ENCODE data around the gene LANCL2.

Gene LANCL2

GRCh38 chr7:55436457-55436856 is 71.3 kb downstream of the LANCL2 start:
- DNase-seq (ENCODE audit: low read depth in 3 of 3, low spot score in 1 of 3): no peak

GRCh38 chr7:55437375-55437774 is 72.2 kb downstream of the LANCL2 start:
- no peak for DNase-seq (ENCODE audit: low read depth in 3 of 3, low spot score in 1 of 3)

- no peak for DNase-seq (ENCODE audit: low read depth in 3 of 3, low spot score in 1 of 3)
Observed at GRCh38 chr7:55438085-55438756, 73.1 kb downstream of the LANCL2 start.

GRCh38 chr7:55438757-55439525 is 73.8 kb downstream of the LANCL2 start:
- no peak for DNase-seq (ENCODE audit: low read depth in 3 of 3, low spot score in 1 of 3)

- no peak for DNase-seq (ENCODE audit: low read depth in 3 of 3, low spot score in 1 of 3)
Observed at GRCh38 chr7:55439627-55440026, 74.5 kb downstream of the LANCL2 start.

GRCh38 chr7:55440040-55440690 is 75.0 kb downstream of the LANCL2 start:
- no peak for DNase-seq (ENCODE audit: low read depth in 3 of 3, low spot score in 1 of 3)

GRCh38 chr7:55441002-55441401 is 75.9 kb downstream of the LANCL2 start:
- DNase-seq (ENCODE audit: low read depth in 3 of 3, low spot score in 1 of 3): no peak

GRCh38 chr7:55441774-55442522 is 76.8 kb downstream of the LANCL2 start:
- DNase-seq (ENCODE audit: low read depth in 3 of 3, low spot score in 1 of 3): no peak

- DNase-seq (ENCODE audit: low read depth in 3 of 3, low spot score in 1 of 3): no peak
Observed at GRCh38 chr7:55444786-55445185, 79.6 kb downstream of the LANCL2 start.

GRCh38 chr7:55448526-55448925 is 83.4 kb downstream of the LANCL2 start:
- no peak for DNase-seq (ENCODE audit: low read depth in 3 of 3, low spot score in 1 of 3)

- no peak for DNase-seq (ENCODE audit: low read depth in 3 of 3, low spot score in 1 of 3)
Observed at GRCh38 chr7:55449205-55449991, 84.3 kb downstream of the LANCL2 start.

- DNase-seq (ENCODE audit: low read depth in 3 of 3, low spot score in 1 of 3): no peak
Observed at GRCh38 chr7:55449992-55450535, 84.9 kb downstream of the LANCL2 start.

GRCh38 chr7:55452971-55453370 is 87.8 kb downstream of the LANCL2 start:
- no peak for DNase-seq (ENCODE audit: low read depth in 3 of 3, low spot score in 1 of 3)

GRCh38 chr7:55457801-55458200 is 92.7 kb downstream of the LANCL2 start:
- no peak for DNase-seq (ENCODE audit: low read depth in 3 of 3, low spot score in 1 of 3)

- no peak for DNase-seq (ENCODE audit: low read depth in 3 of 3, low spot score in 1 of 3)
Observed at GRCh38 chr7:55458351-55458750, 93.2 kb downstream of the LANCL2 start.

GRCh38 chr7:55463686-55464262 is 98.6 kb downstream of the LANCL2 start:
- no peak for DNase-seq (ENCODE audit: low read depth in 3 of 3, low spot score in 1 of 3)

- DNase-seq (ENCODE audit: low read depth in 3 of 3, low spot score in 1 of 3): no peak
Observed at GRCh38 chr7:55464422-55464821, 99.3 kb downstream of the LANCL2 start.

- DNase-seq (ENCODE audit: low read depth in 3 of 3, low spot score in 1 of 3): no peak
Observed at GRCh38 chr7:55465691-55466090, 100.6 kb downstream of the LANCL2 start.

- no peak for DNase-seq (ENCODE audit: low read depth in 3 of 3, low spot score in 1 of 3)
Observed at GRCh38 chr7:55467047-55467593, 102.0 kb downstream of the LANCL2 start.

GRCh38 chr7:55468495-55468894 is 103.4 kb downstream of the LANCL2 start:
- no peak for DNase-seq (ENCODE audit: low read depth in 3 of 3, low spot score in 1 of 3)

All from stimulated activated CD4-positive, alpha-beta T cell treated with anti-CD3 and anti-CD28 coated beads, TNF-alpha, amount 100 ng/mL, for 1 hour (primary cell).